H9 (cell line): ENCODE measurements around the gene DBH. TPM values are rescaled to one million over a fixed set of nuclear protein-coding genes. Genes with fewer than 3 reads are reported as not detected.

Experiments used
- DNase-seq: peaks from one replicate; pipeline ENCODE4 v3.0.0-alpha.2; 2017
- H2AFZ ChIP-seq: one replicate; pipeline ENCODE4 v1.6.1; 2013; ENCODE audit warnings: mild to moderate bottlenecking, low read length, control low read depth, moderate library complexity
- H2AK5ac ChIP-seq: 2 replicates; pipeline ENCODE4 v1.6.1; 2013; ENCODE audit warnings: low read length, control low read depth, mixed read lengths; ENCODE audit not compliant: insufficient read length
- H2BK120ac ChIP-seq: one replicate; pipeline ENCODE4 v1.6.1; 2013; ENCODE audit warnings: low read depth, mild to moderate bottlenecking, low read length, control low read depth, inconsistent platforms; ENCODE audit not compliant: poor library complexity, severe bottlenecking
- H2BK12ac ChIP-seq: 2 replicates; pipeline ENCODE4 v1.6.1; 2013; ENCODE audit warnings: low read length, control low read depth, mixed read lengths, low read depth; ENCODE audit not compliant: insufficient read length
- H2BK15ac ChIP-seq: 2 replicates; pipeline ENCODE4 v1.6.1; 2013; ENCODE audit warnings: low read depth, low read length, control low read depth
- H2BK20ac ChIP-seq: one replicate; pipeline ENCODE4 v1.6.1; 2013; ENCODE audit warnings: low read depth, mild to moderate bottlenecking, low read length, control low read depth, inconsistent platforms; ENCODE audit not compliant: poor library complexity, severe bottlenecking
- H2BK5ac ChIP-seq: 2 replicates; pipeline ENCODE4 v1.6.1; 2013; ENCODE audit warnings: low read length, control low read depth, mixed read lengths; ENCODE audit not compliant: insufficient read length
- H3K14ac ChIP-seq: 2 replicates; pipeline ENCODE4 v1.6.1; 2013; ENCODE audit warnings: low read length, control low read depth; ENCODE audit not compliant: insufficient read depth
- H3K18ac ChIP-seq: 2 replicates; pipeline ENCODE4 v1.6.1; 2013; ENCODE audit warnings: low read depth, mild to moderate bottlenecking, mixed read lengths, low read length, control low read depth; ENCODE audit not compliant: insufficient read length
- H3K23ac ChIP-seq: 2 replicates; pipeline ENCODE4 v1.6.1; 2013; ENCODE audit warnings: low read length, control low read depth, mixed read lengths, low read depth; ENCODE audit not compliant: insufficient read length
- H3K23me2 ChIP-seq: 2 replicates; pipeline ENCODE4 v1.6.1; 2013; ENCODE audit warnings: low read depth, mild to moderate bottlenecking, mixed read lengths, low read length, control low read depth; ENCODE audit not compliant: insufficient read length, poor library complexity, severe bottlenecking
- H3K27ac ChIP-seq: 2 replicates; pipeline ENCODE4 v1.5.1; 2013; ENCODE audit warnings: low read length, control low read depth, mixed read lengths, low read depth; ENCODE audit not compliant: insufficient read length
- H3K27me3 ChIP-seq: 2 replicates; pipeline ENCODE4 v1.6.1; 2013; ENCODE audit warnings: low read length, control low read depth, inconsistent platforms; ENCODE audit not compliant: insufficient read depth
- H3K4ac ChIP-seq: 2 replicates; pipeline ENCODE4 v1.6.1; 2013; ENCODE audit warnings: low read depth, mild to moderate bottlenecking, control low read depth, inconsistent platforms, low read length, moderate library complexity
- H3K4me1 ChIP-seq: 2 replicates; pipeline ENCODE4 v1.6.1; 2013; ENCODE audit warnings: low read length, control low read depth, inconsistent platforms; ENCODE audit not compliant: insufficient read depth
- H3K4me2 ChIP-seq: 2 replicates; pipeline ENCODE4 v1.6.1; 2013; ENCODE audit warnings: low read length, control low read depth, mixed read lengths; ENCODE audit not compliant: insufficient read length, insufficient read depth
- H3K56ac ChIP-seq: 2 replicates; pipeline ENCODE4 v1.6.1; 2013; ENCODE audit warnings: low read depth, mild to moderate bottlenecking, mixed read lengths, low read length, control low read depth; ENCODE audit not compliant: insufficient read length
- H3K79me1 ChIP-seq: 2 replicates; pipeline ENCODE4 v1.6.1; 2013; ENCODE audit warnings: low read depth, mild to moderate bottlenecking, moderate library complexity, low read length, control low read depth, inconsistent platforms; ENCODE audit not compliant: insufficient read depth, poor library complexity, severe bottlenecking
- H3K79me2 ChIP-seq: 2 replicates; pipeline ENCODE4 v1.6.1; 2013; ENCODE audit warnings: low read length, control low read depth, inconsistent platforms; ENCODE audit not compliant: insufficient read depth
- H3K9ac ChIP-seq: 2 replicates; pipeline ENCODE4 v1.6.1; 2013; ENCODE audit warnings: low read length, control low read depth, mixed read lengths; ENCODE audit not compliant: insufficient read length; ENCODE audit errors: extremely low read depth
- H3K9me3 ChIP-seq: one replicate; pipeline ENCODE4 v1.6.1; 2013; ENCODE audit warnings: low read depth, low read length, inconsistent platforms; ENCODE audit not compliant: control insufficient read depth
- H3T11ph ChIP-seq: one replicate; pipeline ENCODE4 v1.6.1; 2013; ENCODE audit warnings: mild to moderate bottlenecking, low read length, control low read depth, inconsistent platforms
- H4K20me1 ChIP-seq: one replicate; pipeline ENCODE4 v1.6.1; 2013; ENCODE audit not compliant: control insufficient read depth, insufficient read length, insufficient read depth
- H4K5ac ChIP-seq: 2 replicates; pipeline ENCODE4 v1.6.1; 2013; ENCODE audit warnings: low read depth, mild to moderate bottlenecking, mixed read lengths, low read length, control low read depth; ENCODE audit not compliant: insufficient read length
- H4K8ac ChIP-seq: replicated peaks from 2 replicates; pipeline ENCODE4 v1.6.1; 2013; ENCODE audit warnings: low read length, control low read depth, mixed read lengths, low read depth; ENCODE audit not compliant: insufficient read length
- H4K91ac ChIP-seq: 2 replicates; pipeline ENCODE4 v1.6.1; 2013; ENCODE audit warnings: low read depth, mild to moderate bottlenecking, moderate library complexity, mixed read lengths, low read length, control low read depth; ENCODE audit not compliant: insufficient read length
- H3K27ac Mint-ChIP-seq, 3 experiments: 2 replicates in 2 of 3; 3 replicates in 1 of 3; pipeline ENCODE4 v1.8.0; 2020 to 2021; ENCODE audit warnings: mixed read lengths in 3 of 3, mild to moderate bottlenecking in 1 of 3, moderate library complexity in 1 of 3
- H3K27me3 Mint-ChIP-seq: 2 replicates; pipeline ENCODE4 v1.8.0; 2021; ENCODE audit warnings: low read depth, mild to moderate bottlenecking, moderate library complexity, mixed read lengths
- H3K36me3 Mint-ChIP-seq, 3 experiments: 2 replicates in 2 of 3; 3 replicates in 1 of 3; pipeline ENCODE4 v1.8.0; 2020 to 2021; ENCODE audit warnings: low read depth in 3 of 3, mixed read lengths in 3 of 3; ENCODE audit not compliant: insufficient read depth in 1 of 3
- H3K4me1 Mint-ChIP-seq, 2 experiments: 2 replicates each; pipeline ENCODE4 v1.8.0; 2020; ENCODE audit warnings: mixed read lengths in 2 of 2
- H3K4me3 Mint-ChIP-seq, 2 experiments: 2 replicates in 1 of 2; 3 replicates in 1 of 2; pipeline ENCODE4 v1.8.0; 2020 to 2021; ENCODE audit warnings: mild to moderate bottlenecking in 2 of 2, mixed read lengths in 2 of 2, moderate library complexity in 1 of 2
- H3K9me3 Mint-ChIP-seq, 2 experiments: 2 replicates in 1 of 2; 3 replicates in 1 of 2; pipeline ENCODE4 v1.8.0; 2020; ENCODE audit warnings: mild to moderate bottlenecking in 2 of 2, mixed read lengths in 2 of 2, moderate library complexity in 1 of 2
- whole genome bisulfite sequencing: extraction: QIAGEN DNeasy Blood & Tissue Kit; methylation state at CpG from one replicate; pipeline ENCODE4 v1.1.7; 2013; ENCODE audit warnings: missing lambda C conversion rate, low lambda C conversion rate, mixed read lengths; ENCODE audit not compliant: insufficient read length; ENCODE audit errors: extremely low coverage; 5-methylcytosine and 5-hydroxymethylcytosine counted together
- total RNA-seq: library from RNA; stranded (reverse); gene quantifications from 2 replicates; pipeline ENCODE4 v1.2.1, GENCODE V29; 2021
- TF ChIP-seq, protein P1 (sequence below): fragments of 200-600 bp; sonication (generic); conservative IDR thresholded peaks from 3 replicates; pipeline ENCODE4 v1.8.0; 2021; ENCODE audit warnings: antibody characterized with exemption, mild to moderate bottlenecking

The DBH gene
- total RNA-seq, 1 experiment from 2014 or later, result not detected

DNA sequence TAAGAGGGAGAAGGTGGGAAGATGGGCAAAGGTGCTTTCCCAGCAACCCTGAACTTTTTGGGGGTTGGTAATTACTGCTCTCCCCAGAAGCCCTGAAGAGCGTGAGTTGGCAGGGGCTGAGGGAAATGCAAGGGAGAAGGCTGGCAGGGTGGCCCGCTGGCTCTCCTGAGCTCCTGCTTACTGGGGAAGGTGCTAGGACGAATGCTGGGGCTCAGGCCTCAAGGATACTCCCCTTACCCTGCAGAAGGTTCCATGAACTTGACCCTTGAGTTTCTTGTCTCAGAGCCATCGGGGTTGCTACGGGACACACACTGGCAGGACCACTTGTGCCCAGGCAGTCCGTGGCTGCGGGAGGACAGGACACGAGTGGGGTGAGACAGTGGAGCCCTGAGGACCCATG is 28.2 kb upstream of the DBH start:
- Mint-ChIP-seq H3K4me3 (peak overlapping the region in 1 of 2 experiments; percentile 70; a peak in 2 of 5 replicates), H3K27me3 (peaks cover 69% of the 10 kb centered on the region), H3K36me3 (no peaks in the 10 kb centered on the region), H3K27ac (no peak overlapping the region), H3K4me1 (peaks cover 11 to 35% of the 10 kb centered on the region in 2 experiments), H3K9me3 (no peaks in the 10 kb centered on the region; a peak in 1 of 5 replicates)
- H3K4me1 ChIP-seq, result no peaks in the 10 kb centered on the region
- H4K20me1 ChIP-seq, result no peaks in the 10 kb centered on the region
- H2BK120ac ChIP-seq, result no peak overlapping the region
- no peak overlapping the region for H3K56ac ChIP-seq
- H3K27me3 ChIP-seq, result peaks cover 8% of the 10 kb centered on the region; the same call in 1 of the 2 replicates
- H4K91ac ChIP-seq, result no peak overlapping the region
- DNase-seq, result no peak
- no peak overlapping the region for H3K14ac ChIP-seq
- H4K8ac ChIP-seq, result no peak overlapping the region
- no peak overlapping the region for H2BK12ac ChIP-seq
- H3K23ac ChIP-seq, result no peak overlapping the region
- WGBS, result no CpG with 5 or more reads among the region's 8 CpGs
- no peak overlapping the region for H3K4ac ChIP-seq
- H2BK20ac ChIP-seq, result no peak overlapping the region
- no peak overlapping the region for H3K18ac ChIP-seq
- H2AK5ac ChIP-seq, result no peak overlapping the region
- no peak overlapping the region for H3K9ac ChIP-seq
- no peaks in the 10 kb centered on the region for H3K79me1 ChIP-seq
- no peak overlapping the region for H2AFZ ChIP-seq
- no peak overlapping the region for H4K5ac ChIP-seq
- no peak overlapping the region for H2BK15ac ChIP-seq
- H3K27ac ChIP-seq, result no peak overlapping the region
- no peak overlapping the region for H3K4me2 ChIP-seq
- no peaks in the 10 kb centered on the region for H3K9me3 ChIP-seq
- H3K79me2 ChIP-seq, result no peaks in the 10 kb centered on the region
- no peak overlapping the region for H3T11ph ChIP-seq
- TF ChIP-seq, protein P1, sequence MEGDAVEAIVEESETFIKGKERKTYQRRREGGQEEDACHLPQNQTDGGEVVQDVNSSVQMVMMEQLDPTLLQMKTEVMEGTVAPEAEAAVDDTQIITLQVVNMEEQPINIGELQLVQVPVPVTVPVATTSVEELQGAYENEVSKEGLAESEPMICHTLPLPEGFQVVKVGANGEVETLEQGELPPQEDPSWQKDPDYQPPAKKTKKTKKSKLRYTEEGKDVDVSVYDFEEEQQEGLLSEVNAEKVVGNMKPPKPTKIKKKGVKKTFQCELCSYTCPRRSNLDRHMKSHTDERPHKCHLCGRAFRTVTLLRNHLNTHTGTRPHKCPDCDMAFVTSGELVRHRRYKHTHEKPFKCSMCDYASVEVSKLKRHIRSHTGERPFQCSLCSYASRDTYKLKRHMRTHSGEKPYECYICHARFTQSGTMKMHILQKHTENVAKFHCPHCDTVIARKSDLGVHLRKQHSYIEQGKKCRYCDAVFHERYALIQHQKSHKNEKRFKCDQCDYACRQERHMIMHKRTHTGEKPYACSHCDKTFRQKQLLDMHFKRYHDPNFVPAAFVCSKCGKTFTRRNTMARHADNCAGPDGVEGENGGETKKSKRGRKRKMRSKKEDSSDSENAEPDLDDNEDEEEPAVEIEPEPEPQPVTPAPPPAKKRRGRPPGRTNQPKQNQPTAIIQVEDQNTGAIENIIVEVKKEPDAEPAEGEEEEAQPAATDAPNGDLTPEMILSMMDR, result no peak
- no peak overlapping the region for H2BK5ac ChIP-seq
- H3K23me2 ChIP-seq, result peaks cover 3% of the 10 kb centered on the region
